HCT116 (cell line): Measurements from ENCODE around the gene ZDHHC4.

Experiments used
- CTCF ChIP-seq, 3 experiments: fragments of 200-600 bp in 1 of 3; sonication (generic) in 1 of 3; IDR thresholded peaks in 2 of 3; conservative IDR thresholded peaks in 1 of 3; 2 replicates each; pipeline ENCODE4 v1.5.1; 2012 to 2017; ENCODE audit warnings: low read depth in 2 of 3, low read length in 2 of 3, antibody characterized with exemption in 1 of 3, borderline replicate concordance in 1 of 3, control low read depth in 1 of 3, mild to moderate bottlenecking in 1 of 3, mixed read lengths in 1 of 3, mixed run types in 1 of 3, moderate library complexity in 1 of 3; ENCODE audit not compliant: insufficient read depth in 1 of 3
- EZH2 ChIP-seq: fragments of 200-600 bp; sonication (generic); IDR thresholded peaks from 2 replicates; pipeline ENCODE4 v1.6.1; 2017; ENCODE audit warnings: antibody characterized with exemption, mixed run types
- POLR2A ChIP-seq: IDR thresholded peaks from 2 replicates; pipeline ENCODE4 v1.7.0; 2011; ENCODE audit warnings: borderline replicate concordance; ENCODE audit not compliant: insufficient read depth, insufficient read length; ENCODE audit errors: extremely low read depth
- POLR2AphosphoS5 ChIP-seq: IDR thresholded peaks from 2 replicates; pipeline ENCODE4 v1.6.1; 2011; ENCODE audit warnings: mild to moderate bottlenecking, low read depth, low read length, moderate library complexity
- SIN3A ChIP-seq: IDR thresholded peaks from 2 replicates; pipeline ENCODE4 v1.6.1; 2012; ENCODE audit warnings: low read depth
- SRF ChIP-seq: IDR thresholded peaks from 2 replicates; pipeline ENCODE4 v1.6.1; 2012; ENCODE audit warnings: low read depth
- TCF7L2 ChIP-seq: IDR thresholded peaks from 2 replicates; pipeline ENCODE4 v1.7.0; 2011; ENCODE audit warnings: borderline replicate concordance, inconsistent platforms; ENCODE audit not compliant: insufficient read depth, insufficient read length; ENCODE audit errors: extremely low read depth
- YY1 ChIP-seq: IDR thresholded peaks from 2 replicates; pipeline ENCODE4 v1.6.1; 2011; ENCODE audit warnings: low read length, low read depth, moderate library complexity, mild to moderate bottlenecking; ENCODE audit not compliant: insufficient replicate concordance; ENCODE audit errors: extremely low read depth
- TF ChIP-seq, protein P1 (sequence below): IDR thresholded peaks from 2 replicates; pipeline ENCODE4 v1.6.1; 2012
- TF ChIP-seq, protein P2 (sequence below): IDR thresholded peaks from 2 replicates; pipeline ENCODE4 v1.6.1; 2011; ENCODE audit warnings: mild to moderate bottlenecking, low read length, moderate library complexity; ENCODE audit not compliant: insufficient replicate concordance; ENCODE audit errors: extremely low read depth
- TF ChIP-seq, protein P3 (sequence below): IDR thresholded peaks from 2 replicates; pipeline ENCODE4 v1.6.1; 2012; ENCODE audit warnings: low read depth

GRCh38 chr7:6553448-6554044 lies 23.7 kb upstream of the ZDHHC4 start:
- TF ChIP-seq CTCF (IDR thresholded peaks at IDR 0.05 in 2 of 3, conservative IDR thresholded peaks at IDR 0.05 in 1 of 3; ENCODE audit: borderline replicate concordance in 1 of 3, insufficient read depth in 1 of 3, low read depth in 2 of 3, low read length in 2 of 3) (peak in 2 of 3 experiments; percentile 48 to 57; a peak in 4 of 6 replicates), YY1 (no peak), POLR2A (no peak), EZH2 (no peak), TCF7L2 (no peak), SRF (no peak), POLR2AphosphoS5 (no peak), SIN3A (no peak)
- TF ChIP-seq, protein P1, sequence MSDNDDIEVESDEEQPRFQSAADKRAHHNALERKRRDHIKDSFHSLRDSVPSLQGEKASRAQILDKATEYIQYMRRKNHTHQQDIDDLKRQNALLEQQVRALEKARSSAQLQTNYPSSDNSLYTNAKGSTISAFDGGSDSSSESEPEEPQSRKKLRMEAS: no peak
- TF ChIP-seq, protein P2, sequence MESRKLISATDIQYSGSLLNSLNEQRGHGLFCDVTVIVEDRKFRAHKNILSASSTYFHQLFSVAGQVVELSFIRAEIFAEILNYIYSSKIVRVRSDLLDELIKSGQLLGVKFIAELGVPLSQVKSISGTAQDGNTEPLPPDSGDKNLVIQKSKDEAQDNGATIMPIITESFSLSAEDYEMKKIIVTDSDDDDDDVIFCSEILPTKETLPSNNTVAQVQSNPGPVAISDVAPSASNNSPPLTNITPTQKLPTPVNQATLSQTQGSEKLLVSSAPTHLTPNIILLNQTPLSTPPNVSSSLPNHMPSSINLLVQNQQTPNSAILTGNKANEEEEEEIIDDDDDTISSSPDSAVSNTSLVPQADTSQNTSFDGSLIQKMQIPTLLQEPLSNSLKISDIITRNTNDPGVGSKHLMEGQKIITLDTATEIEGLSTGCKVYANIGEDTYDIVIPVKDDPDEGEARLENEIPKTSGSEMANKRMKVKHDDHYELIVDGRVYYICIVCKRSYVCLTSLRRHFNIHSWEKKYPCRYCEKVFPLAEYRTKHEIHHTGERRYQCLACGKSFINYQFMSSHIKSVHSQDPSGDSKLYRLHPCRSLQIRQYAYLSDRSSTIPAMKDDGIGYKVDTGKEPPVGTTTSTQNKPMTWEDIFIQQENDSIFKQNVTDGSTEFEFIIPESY: no peak
- TF ChIP-seq, protein P3, sequence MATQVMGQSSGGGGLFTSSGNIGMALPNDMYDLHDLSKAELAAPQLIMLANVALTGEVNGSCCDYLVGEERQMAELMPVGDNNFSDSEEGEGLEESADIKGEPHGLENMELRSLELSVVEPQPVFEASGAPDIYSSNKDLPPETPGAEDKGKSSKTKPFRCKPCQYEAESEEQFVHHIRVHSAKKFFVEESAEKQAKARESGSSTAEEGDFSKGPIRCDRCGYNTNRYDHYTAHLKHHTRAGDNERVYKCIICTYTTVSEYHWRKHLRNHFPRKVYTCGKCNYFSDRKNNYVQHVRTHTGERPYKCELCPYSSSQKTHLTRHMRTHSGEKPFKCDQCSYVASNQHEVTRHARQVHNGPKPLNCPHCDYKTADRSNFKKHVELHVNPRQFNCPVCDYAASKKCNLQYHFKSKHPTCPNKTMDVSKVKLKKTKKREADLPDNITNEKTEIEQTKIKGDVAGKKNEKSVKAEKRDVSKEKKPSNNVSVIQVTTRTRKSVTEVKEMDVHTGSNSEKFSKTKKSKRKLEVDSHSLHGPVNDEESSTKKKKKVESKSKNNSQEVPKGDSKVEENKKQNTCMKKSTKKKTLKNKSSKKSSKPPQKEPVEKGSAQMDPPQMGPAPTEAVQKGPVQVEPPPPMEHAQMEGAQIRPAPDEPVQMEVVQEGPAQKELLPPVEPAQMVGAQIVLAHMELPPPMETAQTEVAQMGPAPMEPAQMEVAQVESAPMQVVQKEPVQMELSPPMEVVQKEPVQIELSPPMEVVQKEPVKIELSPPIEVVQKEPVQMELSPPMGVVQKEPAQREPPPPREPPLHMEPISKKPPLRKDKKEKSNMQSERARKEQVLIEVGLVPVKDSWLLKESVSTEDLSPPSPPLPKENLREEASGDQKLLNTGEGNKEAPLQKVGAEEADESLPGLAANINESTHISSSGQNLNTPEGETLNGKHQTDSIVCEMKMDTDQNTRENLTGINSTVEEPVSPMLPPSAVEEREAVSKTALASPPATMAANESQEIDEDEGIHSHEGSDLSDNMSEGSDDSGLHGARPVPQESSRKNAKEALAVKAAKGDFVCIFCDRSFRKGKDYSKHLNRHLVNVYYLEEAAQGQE: no peak
